Measurements from ENCODE around the gene DCLK2.

DNA sequence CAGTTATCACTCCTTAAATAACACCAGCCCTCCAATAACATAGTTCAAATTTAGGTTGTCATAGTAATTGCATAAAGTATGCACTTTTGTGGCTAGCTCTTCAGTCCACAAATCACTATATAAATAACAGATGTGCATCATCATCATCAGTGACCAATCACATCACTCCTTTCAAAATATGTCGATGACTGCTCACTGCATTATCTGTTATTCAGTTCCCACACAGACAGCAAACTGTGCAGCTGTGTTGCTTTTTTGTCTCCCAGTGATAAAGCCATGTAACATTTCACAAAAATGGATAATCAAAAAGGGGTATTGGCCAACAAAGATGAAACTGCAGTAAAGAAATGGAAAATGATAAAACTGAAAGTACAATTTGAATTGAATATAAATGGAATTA, 205.4 kb downstream of the DCLK2 start:
- TF ChIP-seq, protein P1, sequence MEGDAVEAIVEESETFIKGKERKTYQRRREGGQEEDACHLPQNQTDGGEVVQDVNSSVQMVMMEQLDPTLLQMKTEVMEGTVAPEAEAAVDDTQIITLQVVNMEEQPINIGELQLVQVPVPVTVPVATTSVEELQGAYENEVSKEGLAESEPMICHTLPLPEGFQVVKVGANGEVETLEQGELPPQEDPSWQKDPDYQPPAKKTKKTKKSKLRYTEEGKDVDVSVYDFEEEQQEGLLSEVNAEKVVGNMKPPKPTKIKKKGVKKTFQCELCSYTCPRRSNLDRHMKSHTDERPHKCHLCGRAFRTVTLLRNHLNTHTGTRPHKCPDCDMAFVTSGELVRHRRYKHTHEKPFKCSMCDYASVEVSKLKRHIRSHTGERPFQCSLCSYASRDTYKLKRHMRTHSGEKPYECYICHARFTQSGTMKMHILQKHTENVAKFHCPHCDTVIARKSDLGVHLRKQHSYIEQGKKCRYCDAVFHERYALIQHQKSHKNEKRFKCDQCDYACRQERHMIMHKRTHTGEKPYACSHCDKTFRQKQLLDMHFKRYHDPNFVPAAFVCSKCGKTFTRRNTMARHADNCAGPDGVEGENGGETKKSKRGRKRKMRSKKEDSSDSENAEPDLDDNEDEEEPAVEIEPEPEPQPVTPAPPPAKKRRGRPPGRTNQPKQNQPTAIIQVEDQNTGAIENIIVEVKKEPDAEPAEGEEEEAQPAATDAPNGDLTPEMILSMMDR (IDR thresholded peaks at IDR 0.05; ENCODE audit: insufficient read depth, low read length, poor library complexity, severe bottlenecking) = no peak
- no peak for TF ChIP-seq EZH2phosphoT487 (conservative IDR thresholded peaks at IDR 0.05; ENCODE audit: low read length)

Data from SU-DHL-6 (cell line).